A673 (cell line): Measurements from ENCODE around the gene LRIF1.

Source experiments
- CTCF ChIP-seq: fragments of 300-800, 200-600 bp; sonication (generic); conservative IDR thresholded peaks from 2 replicates; pipeline ENCODE4 v1.5.1; 2017; ENCODE audit warnings: low read depth, mild to moderate bottlenecking, antibody characterized with exemption, low read length, moderate library complexity, mixed read lengths
- EZH2 ChIP-seq: fragments of 200-600 bp; sonication (generic); IDR thresholded peaks from 2 replicates; pipeline ENCODE4 v1.6.1; 2017; ENCODE audit warnings: borderline replicate concordance, low read depth, mild to moderate bottlenecking, mixed read lengths, antibody characterized with exemption, low read length; ENCODE audit not compliant: poor library complexity, severe bottlenecking

GRCh38 chr1:110990541-110990940 is 26.8 kb upstream of the LRIF1 start:
- no peak for TF ChIP-seq CTCF
- TF ChIP-seq EZH2, result no peak
